CD1c-positive myeloid dendritic cell (primary cell): Measurements from ENCODE around the gene TEDC1.
A peak's percentile ranks its signal among the peaks of the same experiment; 100 is the strongest.

Source experiments
- DNase-seq: peaks from one replicate; pipeline ENCODE4 v3.0.0-alpha.2; 2016; ENCODE audit errors: extremely low spot score

Gene TEDC1

DNA sequence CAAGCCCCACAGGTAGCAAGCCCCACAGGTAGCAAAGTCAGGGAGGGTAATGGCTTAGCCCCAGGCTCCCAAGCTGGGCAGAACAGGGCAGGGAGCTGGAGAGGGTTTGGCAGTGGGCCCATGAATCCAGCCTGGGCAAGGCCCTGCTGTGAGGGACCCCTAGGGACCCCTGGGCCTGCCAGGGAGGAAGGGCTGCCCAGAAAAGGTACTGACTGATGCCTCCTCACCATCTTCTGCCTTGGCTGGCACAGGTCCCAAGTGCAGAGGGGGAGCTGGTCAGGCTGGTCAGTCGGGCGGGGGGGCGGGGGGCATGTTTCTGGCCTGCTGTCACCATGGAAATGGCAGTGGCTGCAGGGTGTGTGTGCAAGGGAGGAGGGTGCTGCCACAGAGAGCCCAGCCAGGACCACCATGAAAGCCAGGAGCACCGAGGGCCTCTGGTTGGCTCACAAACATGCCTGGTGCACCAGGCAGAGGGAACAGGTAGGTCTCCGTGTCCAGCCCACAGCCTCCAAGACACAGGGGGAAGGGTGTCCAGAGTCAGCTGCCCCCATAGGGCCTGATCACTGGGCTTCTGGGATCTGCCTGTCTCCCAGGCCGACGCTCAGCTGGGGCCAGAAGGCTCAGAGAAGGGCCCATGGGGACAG lies 17.9 kb upstream of the TEDC1 start:
- no peak for DNase-seq

DNA sequence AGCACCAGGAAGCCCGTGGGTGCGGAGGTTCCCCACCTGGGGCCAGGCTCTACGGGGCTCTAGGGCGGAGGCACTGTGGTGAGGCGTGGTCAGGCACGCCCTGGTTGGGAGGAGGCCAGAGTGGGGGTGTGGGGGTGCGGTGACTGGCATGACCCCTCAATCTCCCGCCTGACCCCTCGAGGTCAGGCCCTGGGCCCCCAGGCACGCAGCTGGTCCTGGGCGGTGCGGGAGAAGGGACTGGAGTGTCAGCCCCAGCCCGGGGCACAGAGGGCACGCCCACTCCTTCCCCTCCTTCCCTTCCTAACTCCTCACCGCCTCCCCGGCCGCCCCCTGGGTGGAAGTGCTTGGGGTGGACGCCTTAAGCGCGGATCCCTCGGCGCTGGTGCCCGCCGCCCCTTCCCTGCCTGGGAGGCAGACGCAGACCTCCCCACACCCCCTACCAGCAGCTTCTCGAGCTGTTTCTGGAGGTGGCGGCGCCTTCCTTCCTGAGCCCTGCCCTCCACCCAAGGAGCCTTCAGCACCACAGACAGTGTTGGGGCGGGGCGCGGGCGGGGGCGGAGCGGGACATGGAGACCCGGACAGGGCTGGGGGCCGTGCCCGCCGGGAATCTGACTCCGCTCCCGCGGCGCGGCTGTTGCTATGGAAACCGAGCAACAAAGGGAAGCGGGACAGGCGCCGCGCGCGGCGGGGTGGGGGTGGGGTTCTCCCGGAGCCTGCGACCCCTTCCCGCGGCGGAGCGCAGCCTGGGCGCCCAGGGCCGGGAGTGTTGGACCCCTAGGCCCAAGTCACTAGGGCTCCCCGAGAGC lies 17.2 kb upstream of the TEDC1 start:
- DNase-seq, result peak; percentile 71

DNA sequence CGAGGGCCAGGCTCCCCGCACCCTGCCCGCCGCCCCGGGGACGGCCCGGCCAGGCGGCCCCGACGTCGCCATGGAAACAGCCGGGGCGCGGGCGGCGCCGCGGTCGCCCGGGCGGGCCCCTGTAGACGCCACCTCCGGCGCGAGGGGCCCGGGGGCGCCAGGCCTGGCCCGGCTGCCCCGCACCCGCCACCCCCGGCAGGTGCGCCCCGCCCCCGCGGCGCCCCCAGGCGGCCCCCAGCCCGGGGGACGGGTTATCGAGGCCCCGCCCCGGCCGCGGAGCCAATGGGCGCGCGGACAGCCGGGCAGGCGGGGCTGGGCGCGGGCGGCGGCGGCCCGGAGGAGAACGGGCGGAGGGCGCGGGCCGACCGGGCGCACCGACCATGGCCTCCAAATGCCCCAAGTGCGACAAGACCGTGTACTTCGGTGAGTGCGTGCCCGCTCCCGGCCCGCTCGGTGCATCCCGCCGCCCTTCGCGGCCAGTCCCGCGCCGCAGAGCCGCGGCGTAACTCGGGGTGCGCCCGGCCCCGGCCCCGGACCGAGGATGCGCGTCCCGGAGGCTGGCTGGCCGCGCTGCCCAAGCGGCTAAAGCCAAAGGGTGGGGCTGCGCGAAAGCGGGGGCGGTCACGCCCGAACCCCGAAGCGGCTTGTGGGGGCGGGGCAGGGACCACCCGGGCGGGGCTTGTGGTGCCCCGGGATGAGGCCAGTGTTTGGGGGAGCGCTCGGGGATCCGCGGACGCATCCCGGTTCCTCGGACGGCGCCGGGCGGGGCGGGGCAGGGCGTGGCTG lies 16.4 kb upstream of the TEDC1 start, which contains the start of gene CRIP2:
CRIP2 (plus strand) TSS at position 339 of the 786 bp plus-strand sequence; CDS start at position 381, 42 bp downstream.
- no peak for DNase-seq

DNA sequence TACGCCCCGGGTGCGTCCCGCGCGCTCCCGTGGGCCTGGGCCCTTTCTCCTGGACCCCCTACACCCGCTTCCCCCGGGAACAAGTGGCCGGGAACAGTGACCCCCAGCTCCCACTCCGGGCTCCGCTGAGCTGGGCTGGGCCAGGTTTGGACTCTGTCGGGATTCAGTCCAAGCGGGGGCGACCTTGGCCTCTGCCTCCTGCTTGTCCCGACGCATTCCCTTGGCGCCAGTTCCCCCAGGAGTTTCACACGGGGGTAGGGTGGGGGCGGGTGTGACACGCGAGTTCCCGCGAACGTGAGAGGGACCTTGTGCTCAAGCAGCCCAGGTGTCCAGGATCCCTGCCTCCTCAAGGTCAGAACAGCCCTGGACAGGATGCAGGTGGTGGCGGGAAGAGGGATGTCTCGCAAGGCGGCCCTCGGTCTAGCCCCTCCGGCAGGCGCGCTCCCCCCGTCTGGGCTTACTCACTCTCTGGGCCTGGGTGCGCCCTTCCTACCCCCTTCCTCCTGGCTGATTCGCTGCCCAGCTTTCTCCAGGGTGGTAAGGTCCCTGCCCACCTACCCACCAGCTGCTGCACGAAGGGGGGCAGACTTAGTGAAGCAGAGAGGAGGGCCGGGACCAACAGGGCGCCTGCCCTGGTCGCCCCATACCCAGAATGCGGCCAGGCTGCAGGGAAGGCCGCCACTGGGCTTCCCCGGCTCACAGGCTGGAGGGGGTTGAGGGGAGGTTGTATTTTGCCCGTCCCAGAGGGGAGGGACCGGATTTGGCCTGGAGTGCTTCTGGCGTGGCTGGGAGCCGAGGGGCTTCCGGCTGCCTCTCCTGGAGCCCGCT lies 15.6 kb upstream of the TEDC1 start:
- DNase-seq, result no peak

DNA sequence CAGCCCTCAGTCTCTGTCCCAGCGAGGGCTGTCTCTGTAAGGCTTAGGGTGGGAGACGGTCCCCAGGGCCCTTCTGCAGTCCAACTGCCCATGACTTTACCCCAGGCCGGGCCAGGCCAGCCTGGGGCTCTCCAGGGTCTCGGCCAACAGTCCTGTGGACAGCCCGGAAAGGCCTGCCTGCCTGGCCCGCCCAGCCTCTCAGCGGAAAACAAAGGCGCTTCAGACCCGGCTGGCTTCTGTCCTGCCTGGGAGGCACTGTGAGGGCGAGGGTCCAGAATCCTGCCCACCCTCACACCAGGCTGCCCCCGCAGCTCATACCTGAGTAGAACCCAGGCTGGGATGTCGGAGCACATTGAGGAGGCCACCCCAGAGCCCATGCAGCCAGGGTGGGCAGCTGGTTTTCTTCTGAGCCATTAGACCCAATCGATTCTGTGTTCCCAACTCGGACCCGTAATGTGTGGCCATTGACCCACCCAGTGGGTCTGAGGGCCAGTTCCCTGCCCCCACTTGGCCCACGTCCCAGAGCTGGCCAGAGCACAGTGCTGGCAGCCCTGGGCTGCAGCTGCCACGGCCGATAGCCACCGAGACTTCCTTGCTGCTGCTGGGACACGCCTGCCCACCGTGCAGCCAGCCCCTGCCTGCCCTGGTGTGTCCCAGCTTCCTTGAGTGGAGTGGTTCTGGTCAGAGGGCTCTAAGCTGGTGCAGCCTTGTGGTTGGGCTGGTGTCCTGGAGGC lies 14.8 kb upstream of the TEDC1 start:
- no peak for DNase-seq

DNA sequence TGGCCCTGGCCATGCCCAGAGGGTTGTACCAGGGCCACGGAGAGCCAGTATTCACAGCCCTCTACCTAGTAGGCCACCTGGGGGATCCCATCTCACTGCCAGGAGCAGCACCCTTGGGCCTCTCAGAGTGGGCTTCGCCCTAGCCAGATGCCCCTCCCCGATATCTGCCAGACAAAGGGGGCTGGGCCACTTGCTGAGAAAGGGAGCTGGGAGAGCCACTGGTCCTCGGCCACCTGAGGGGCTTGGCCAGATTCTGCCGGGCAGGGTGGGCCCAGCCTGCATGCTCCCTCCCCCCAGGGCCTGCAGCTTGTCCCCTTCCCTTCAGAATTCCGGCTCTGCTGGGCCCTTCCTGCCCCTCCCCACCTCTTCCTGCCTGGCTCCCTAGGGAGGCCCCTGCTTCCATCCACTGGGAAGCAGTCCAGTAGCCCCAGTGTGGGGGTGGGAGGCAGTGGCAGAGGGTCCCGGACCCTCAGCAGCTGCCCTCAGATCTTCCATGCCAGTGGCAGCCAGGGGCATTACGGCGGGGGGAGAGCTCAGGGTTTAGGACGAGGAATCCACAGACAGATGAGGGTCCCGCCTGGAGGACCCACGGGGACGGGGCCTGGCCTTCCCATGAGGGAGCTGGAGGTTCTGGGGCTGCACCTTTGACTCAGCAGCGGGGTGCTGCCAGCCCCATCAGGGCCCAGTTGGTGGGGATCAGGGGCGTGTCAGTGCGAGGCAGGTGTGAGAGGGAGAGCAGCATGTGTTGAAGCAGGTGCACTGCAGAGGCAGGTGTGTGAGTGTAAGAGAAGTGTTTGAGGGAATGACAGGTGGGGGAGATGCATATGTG lies 14.0 kb upstream of the TEDC1 start:
- DNase-seq, result no peak

DNA sequence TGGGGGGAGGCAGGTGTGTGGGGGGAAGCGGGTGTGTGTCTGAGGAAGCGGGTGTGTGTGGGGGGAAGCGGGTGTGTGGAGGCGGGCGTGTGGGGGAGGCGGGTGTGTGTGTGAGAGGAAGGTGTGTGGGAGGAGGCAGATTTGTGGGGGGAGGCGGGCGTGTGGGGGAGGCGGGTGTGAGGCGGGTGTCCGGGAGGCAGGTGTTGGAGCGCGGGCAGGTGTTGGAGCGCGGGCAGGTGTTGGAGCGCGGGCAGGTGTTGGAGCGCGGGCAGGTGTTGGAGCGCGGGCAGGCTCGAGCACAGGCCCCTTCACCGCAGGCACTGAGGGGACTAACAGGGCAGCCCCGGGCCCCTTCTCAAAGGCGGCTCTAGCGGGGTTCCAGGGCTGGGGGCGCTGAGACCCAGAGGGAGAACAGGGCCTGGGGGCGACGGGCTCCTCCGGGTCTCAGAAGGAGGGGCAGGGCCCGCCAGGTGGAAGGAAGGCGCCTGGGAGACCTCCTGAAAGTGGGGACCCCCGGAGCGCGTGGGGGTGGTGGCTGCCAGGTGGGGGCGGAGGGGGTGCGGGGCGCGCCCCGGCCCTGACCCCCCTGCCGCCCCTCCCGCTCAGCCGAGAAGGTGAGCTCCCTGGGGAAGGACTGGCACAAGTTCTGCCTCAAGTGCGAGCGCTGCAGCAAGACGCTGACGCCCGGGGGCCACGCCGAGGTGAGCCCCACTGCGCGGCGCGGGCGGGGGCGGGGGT lies 13.2 kb upstream of the TEDC1 start:
- peak; percentile 35 for DNase-seq

DNA sequence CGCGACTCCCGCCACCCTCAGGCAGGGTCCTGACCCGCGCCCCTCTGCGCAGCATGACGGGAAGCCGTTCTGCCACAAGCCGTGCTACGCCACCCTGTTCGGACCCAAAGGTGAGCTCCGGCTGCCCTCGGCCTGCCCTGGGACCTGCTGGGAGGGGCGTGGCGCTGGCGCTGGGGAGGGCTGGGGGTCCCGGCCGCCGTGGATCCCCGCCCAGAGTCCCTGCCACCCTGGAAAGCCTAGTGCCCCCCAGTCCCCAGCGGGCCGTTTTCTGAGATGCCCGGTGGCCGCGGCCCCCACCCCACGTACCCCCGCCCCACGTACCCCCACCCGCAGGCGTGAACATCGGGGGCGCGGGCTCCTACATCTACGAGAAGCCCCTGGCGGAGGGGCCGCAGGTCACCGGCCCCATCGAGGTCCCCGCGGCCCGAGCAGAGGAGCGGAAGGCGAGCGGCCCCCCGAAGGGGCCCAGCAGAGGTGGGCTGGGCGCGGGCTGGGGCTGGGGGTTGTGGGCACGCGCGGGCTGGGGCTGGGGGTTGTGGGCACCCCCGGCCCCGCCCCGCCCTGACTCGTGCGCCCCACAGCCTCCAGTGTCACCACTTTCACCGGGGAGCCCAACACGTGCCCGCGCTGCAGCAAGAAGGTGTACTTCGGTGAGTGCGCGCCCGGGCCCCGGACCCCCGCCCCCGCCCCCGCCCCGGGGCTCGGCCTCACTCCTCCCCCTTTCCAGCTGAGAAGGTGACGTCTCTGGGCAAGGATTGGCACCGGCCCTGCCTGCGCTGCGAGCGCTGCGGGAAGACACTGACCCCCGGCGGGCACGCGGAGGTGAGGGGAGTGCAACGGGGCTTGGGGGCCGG lies 12.4 kb upstream of the TEDC1 start:
- DNase-seq, result no peak

DNA sequence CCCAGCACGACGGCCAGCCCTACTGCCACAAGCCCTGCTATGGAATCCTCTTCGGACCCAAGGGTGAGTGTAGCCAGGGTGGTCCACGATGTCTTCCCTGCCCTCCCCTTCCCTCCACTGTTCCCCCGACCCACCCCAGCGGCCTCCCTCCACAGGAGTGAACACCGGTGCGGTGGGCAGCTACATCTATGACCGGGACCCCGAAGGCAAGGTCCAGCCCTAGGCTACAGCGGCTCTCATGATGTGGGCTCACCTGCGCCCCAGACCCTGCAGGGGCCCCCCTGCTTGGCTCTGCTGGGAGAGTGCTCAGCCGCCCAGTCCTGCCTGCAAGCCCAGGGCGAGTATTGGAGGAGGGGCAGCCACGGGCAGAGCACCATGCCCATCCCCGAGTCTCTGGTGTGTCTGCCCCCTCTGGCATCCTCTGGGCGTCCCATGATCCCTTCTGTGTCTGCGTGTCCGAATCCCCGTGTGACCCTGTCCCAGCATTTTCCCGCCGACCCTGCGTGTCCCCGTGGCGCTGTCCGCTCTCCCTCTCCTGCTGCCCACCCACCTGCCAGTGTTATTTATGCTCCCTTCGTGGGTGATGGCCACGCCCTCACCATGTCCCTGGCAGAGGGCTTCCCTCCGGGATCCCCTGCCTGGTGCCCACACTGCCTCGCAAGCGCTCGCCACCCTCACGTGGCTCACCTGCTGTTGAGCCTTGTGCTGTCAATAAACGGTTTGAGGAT lies 11.5 kb upstream of the TEDC1 start:
- DNase-seq, result no peak

DNA sequence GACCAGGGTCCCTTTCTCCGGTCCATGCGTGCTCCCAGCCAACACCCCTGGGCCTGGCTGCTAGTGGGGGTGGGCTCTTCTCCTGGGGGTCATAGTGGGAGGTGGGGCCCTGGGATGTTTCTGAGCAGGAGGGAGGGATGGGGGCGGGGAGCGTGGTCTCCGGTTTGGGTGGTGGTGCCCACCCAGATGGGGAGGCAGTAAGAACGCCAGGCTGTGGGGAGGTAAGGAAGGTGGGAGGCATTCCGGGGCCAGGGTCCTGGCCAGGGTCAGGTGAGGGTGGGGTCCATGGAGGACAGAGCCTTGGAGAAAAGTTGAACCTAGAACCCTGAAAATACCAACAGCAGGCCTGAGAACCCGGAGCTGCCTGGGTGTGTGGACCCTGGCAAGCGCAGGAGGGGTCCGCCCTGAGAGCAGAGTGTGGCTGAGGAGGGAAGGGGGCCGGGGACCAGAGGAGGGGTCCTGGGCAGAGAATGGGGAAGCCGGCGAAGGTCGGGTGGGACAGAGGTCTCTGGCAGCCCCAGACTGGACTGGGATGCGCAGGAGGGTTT lies 10.8 kb upstream of the TEDC1 start:
- no peak for DNase-seq

DNA sequence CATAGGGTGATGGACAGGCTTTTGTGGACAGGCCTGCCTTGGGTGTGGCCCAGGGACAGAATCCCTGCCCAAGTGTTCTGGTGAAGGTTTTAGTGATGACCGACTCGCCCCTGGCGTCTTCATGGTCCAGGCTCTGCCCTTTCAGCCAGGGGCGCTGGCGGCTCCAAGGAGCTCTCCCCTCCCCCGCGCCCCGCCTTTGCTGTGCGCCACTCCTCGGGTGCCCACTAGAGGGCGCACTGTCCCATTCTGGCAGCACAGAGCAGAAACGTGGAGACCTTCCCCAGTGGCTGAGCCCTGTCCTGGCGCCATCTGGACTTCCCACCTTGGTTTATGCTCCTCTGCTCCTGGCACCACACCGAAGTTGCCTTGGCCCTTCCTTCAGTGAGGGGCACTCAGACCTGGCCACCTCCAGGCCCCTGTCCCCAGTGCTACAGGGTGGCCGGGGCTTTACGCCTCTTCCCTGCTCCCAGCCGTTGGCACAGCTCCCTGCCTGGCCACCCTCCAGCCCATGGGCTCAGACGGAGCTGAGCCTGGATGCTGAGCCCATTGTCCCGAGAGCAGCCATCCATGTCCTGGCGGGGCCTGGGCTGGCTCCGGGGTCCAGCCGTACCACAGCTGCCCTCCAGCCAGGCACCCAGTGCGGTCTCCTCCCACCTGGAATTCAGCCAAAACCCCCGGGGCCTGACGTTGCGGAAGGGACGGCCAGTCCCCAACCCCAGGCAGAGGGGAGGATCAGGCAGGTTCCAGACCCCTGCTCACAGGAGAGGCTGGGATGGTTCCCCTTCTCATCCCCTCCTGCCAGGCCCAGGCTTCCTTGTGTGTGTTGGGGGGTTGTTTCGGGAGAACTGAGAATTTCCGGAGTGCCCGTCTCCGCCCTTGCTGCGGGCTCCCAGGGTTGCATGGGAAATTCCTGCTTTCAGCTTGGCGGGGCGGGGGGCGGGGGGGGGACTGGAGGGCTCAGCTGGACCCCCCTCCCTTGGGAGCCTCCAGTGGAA lies 9.9 kb upstream of the TEDC1 start:
- peak; percentile 92 for DNase-seq

DNA sequence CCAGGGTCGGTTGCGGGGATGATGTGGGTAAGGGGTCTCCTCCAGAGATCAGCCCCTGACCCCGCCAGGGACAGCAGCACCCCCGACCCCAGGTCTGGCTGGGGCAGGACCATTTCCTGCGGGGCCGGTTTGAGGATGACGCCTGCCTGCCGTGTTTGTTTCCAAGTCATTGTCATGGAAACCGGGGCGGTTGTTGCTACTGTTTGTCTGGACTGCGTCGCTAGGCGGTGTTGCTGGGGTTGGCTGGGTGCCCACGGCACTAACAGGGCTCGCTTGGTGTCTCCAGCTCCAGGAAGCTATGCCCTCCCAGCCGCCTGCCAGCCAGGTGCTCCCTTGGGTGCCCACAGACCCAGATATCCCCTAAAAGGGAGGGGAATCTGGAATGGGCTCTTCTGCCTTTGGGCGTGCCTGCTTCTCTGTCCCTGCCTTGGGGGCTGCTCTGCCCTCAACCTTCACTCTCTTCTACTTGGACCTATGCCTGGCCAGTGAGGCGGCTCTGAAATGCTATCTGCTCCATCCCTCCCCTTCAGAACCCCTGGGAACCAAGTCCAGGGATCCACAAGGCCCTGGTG lies 9.1 kb upstream of the TEDC1 start:
- peak; percentile 99 for DNase-seq

DNA sequence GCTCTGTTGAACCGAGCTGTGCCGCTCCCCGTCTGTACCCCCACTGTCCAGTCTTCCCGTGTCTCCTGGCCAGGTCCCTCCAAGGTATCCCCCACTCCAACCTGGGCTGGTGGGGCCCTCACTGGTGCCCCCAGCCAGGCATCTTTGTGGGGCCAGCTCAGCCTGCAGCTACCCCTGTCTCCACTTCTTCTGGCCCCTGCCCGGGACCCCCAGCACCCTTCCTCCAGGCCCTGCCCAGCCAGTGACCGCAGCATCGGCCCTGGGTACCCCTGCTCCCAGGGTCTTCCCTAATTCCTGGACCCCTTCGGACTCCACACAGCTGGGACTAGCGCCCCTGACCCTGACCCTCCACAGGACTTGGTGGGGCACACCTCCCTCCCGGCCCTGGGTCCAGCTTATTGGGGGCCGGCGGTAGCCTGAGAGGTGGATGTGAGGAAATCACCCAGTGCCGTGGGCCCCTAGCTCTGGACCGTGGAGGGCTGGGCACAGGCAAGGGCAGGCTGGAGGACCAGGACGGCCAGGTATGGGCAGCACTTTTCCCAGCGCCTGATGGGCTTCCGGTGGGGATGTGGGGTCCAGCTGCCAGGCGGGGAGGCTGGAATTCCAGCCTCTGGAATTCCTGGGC lies 8.4 kb upstream of the TEDC1 start:
- no peak for DNase-seq

DNA sequence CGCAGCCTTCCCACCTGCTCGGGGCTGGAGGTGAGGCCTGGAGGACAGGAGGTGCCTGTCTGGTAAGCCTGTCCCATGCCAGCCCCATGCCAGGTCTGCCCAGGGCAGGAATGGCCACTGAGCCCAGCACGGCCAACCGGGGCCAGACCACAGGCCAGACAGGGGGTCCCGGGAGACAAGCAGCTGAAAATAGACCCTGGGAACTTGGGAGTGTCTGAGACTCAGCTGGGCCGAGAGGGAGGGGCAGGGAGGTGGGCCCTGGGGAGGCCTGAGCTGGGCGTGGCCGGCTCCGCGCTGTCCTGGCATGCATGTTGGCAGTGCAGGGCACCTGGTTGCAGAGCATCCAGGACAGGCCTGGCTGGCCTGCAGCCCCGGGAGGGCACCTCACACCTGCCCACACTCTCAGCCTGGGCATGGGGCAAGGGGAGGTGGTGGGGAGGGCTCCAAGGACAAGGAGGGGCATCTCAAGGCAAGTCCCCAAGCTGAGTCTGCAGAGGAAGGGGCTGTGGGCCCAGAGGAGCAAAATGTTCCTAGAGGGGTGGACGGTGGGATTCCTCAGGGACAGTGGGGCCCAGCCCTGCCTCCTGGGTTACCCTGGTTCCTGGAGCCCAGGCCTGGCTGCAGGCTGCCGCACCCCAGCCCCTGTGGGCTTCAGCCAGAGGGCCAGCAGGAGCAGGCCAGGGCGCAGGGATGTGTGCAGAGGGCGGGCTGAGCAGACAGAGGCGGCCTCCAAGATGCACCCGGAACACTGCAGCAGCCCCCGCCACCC lies 7.6 kb upstream of the TEDC1 start:
- no peak for DNase-seq
